Left colon (tissue), 2 donors: Measurements from ENCODE around the gene NBEAL1. TPM values are rescaled to one million over a fixed set of nuclear protein-coding genes. Genes with fewer than 3 reads are reported as not detected.
"Not testable (repeated sequence)": the region's sequence is repeated elsewhere in the genome, so short reads cannot be mapped to it uniquely, and the experiment has no call there.

ENCODE experiments used
- ATAC-seq: fragments of 200-7000 bp; cut with Tn5 transposase; one replicate; pipeline ENCODE4 v1.9.1; 2020; ENCODE audit warnings: mild to moderate bottlenecking, moderate library complexity
- DNase-seq, 2 donors: peaks; one replicate each; pipeline ENCODE4 v3.0.0-alpha.2; 2020
- intact Hi-C, 2 donors: fragments of 100-400 bp; cut with DNase I in 1 of 2; cut with micrococcal nuclease in 1 of 2; formaldehyde crosslinking; loops; one replicate each; pipeline versions ENCODE4 v1.11.2 to v1.14.0; 2022; cut with DNase I, micrococcal nuclease
- total RNA-seq, 2 donors: library from RNA; stranded (reverse); fragmentation: NEBNext Ultra II Directional; extraction: Animal tissue kit (Norgen Biotek cat#: 25700); gene quantifications; one replicate each; pipeline ENCODE4 v1.2.1, GENCODE V29; 2021
- donor health status: DM: no; HTN: no; CAD: no.
- donor health status: DM: yes; HTN: yes; CAD: no.

NBEAL1 gene
- total RNA-seq, 2 donors from 2014 or later = 87.6 to 89.1 TPM

DNA sequence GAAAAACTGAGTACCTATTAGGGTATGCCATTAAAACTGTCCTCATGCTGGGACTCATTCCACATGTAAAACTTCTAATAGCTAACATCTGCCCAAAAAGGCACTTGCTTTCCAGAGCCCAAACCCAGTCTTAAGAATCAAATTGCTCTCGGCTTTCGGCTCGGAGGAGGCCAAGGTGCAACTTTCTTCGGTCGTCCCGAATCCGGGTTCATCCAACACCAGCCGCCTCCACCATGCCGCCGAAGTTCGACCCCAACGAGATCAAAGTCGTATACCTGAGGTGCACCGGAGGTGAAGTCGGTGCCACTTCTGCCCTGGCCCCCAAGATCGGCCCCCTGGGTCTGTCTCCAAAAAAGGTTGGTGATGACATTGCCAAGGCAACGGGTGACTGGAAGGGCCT lies 175.9 kb downstream of the NBEAL1 start:
- intact Hi-C loops, ATAC-seq, DNase-seq: not testable (repeated sequence)

DNA sequence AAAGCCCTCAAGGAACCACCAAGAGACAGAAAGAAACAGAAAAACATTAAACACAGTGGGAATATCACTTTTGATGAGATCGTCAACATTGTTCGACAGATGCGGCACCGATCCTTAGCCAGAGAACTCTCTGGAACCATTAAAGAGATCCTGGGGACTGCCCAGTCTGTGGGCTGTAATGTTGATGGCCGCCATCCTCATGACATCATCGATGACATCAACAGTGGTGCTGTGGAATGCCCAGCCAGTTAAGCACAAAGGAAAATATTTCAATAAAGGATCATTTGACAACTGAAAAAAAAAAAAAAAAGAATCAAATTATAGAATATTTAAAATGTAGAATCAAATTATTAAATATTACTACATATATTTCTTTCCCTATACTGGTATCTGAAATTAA lies 176.4 kb downstream of the NBEAL1 start:
- not testable (repeated sequence) for ATAC-seq, DNase-seq

DNA sequence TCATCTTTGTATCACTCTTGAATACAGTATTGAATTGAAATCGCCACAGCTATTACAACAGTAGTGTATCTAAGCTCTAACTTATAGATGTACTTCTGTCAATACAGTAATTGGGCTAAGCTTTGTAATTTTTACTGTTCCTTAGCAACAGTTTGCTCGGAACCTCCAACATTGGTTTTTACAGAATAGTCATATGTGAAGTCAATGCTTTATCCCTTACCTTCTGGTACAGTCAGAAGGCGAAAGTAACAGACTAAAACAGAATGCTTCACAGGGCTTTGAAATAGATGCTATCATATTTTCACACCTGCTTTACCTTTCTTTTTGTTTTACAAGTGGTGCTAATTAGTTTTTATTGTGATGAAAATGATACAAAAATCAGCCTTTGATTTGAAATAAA lies 177.3 kb downstream of the NBEAL1 start:
- intact Hi-C loops = no loop called here
- no peak for DNase-seq
- no peak for ATAC-seq

More for the DNA sequence above, 176.4 kb downstream of the NBEAL1 start:
- intact Hi-C loops = not testable (repeated sequence)

DNA sequence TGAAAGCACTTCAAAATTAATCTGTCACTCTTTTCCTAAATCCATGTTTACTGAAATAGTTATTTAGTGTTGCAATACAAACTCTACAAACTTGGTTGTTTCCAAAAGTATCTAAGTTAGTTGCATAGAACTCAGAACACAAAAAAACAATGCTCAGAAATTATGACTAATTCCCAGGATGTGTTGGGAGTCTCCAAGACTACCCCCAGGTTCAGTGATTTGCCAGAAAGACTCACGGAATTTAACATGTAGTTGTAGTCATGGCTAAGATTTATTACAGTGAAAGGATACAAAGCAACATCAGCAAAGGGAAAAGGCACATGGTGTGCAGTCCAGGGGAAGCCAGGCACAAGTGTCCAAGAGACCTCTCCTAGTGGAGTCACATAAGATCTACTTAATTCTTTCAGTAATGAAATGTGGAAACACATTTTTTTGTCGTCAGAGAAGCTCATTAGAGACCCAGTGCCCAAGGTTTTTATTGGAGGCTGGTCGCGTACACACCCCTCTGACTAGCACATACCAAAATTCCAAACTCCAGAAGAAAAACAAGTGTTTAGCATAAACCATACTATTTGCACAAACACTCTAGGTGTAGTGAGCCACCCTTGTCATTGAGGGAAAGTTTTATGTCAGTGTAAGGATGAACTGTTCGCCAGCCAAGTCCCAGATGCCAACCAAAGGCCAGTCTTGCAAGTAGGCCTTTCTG lies 180.8 kb downstream of the NBEAL1 start:
- intact Hi-C loops = no loop called here
- no peak for ATAC-seq
- no peak for DNase-seq

DNA sequence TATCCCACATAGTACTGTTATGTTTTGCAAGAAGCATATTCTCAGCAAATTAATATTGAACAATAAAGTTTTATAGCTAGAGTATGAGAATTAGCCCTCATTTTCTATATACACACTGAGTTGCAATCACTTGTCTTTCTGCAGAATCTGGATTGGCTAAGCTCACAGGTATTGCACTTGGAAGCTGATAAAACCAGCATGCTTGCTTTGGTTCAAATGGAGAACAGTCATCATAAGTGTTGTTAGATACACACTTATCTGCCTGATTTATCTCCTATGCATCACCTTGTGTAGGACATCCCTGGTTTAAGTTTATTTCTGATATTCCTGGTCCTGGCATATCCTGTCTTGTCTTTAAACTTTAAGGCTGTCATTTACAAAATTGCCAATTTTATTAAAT lies 186.2 kb downstream of the NBEAL1 start:
- DNase-seq (no peak), ATAC-seq (no peak)
- intact Hi-C loops = no loop called here

DNA sequence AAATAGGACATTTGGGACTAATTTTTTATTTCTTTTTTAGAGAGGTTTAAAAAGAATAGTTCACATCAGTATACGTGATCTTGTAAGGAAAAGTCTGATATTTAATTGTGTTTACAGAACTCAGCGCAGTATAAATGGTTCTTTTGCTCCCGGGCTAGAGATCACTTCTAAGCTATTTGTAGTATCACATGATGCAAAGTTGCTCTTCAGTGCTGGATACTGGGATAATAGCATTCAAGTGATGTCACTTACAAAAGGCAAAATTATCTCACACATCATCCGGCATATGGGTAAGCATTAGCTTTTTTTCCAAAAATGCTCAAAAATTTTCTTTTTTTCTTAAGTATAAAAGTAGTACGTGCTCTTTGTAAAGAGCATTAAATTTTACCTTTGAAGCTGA lies 186.8 kb downstream of the NBEAL1 start:
- no peak for ATAC-seq
- DNase-seq = no peak
- intact Hi-C loops = no loop called here

DNA sequence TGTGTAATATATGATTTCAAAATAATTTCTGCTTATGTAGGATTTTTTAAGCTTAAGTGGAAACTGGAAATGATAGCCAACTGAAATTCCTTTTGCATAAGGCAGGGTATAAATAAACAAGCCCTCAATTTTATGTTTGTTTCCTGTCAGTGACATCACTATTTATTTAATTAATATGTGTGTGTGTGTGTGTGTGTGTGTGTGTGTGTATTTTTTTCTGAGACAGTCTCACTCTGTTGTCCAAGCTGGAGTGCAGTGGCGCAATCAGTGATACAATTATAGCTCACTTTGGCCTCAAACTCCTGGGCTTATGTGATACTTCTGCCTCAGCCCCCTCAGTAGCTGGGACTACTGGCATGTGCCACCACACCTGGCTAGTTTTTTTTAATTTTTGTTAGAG lies 194.9 kb downstream of the NBEAL1 start:
- DNase-seq (no peak), ATAC-seq (no peak)
- intact Hi-C loops = no loop called here

DNA sequence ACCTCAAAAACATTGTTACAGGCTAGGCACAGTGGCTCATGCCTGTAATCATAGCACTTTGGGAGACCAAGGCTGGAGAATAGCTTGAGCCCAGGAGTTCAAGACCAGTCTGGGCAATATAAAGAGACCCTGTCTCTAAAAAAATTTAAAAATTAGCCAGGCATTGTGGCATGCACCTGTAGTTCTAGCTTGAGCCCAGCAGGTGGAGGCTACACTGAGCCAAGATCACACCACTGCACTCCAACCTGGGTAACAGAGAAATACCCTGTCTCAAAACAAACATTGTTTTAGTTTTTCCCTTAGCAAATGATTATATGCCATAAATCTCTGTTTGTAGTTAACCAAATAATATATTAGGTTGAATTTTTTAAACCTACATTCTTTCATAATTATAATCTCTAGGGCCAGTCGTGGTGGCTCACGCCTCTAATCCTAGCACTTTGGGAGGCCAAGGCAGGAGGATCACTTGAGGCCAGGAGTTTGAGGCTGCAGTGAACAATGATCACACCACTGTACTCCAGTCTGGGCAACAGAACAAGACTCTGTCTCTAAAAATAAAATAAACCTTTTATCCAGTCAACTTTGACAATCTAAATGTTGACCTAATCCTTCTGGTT lies 210.9 kb downstream of the NBEAL1 start:
- intact Hi-C loops = no loop called here
- ATAC-seq = peak; percentile 73
- DNase-seq = peak in 1 of 2 donors; percentile 16

DNA sequence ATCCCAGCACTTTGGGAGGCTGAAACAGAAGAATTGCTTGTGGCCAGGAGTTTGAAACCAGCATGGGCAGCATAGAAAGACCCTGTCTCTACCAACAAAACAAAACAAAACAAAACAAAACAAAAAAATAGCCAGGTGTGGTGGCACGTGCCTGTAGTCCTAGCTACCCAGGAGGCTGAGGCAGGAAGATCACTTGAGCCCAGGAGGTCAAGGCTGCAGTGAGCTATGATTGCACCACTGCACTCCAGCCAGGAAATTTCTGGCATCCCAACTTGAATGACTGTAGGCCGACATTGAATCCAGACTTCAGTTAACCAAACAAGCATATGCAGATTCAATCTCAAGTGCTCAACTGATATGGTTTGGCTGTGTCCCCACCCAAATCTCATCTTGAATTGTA lies 215.0 kb downstream of the NBEAL1 start:
- intact Hi-C loops, DNase-seq, ATAC-seq: not testable (repeated sequence)

DNA sequence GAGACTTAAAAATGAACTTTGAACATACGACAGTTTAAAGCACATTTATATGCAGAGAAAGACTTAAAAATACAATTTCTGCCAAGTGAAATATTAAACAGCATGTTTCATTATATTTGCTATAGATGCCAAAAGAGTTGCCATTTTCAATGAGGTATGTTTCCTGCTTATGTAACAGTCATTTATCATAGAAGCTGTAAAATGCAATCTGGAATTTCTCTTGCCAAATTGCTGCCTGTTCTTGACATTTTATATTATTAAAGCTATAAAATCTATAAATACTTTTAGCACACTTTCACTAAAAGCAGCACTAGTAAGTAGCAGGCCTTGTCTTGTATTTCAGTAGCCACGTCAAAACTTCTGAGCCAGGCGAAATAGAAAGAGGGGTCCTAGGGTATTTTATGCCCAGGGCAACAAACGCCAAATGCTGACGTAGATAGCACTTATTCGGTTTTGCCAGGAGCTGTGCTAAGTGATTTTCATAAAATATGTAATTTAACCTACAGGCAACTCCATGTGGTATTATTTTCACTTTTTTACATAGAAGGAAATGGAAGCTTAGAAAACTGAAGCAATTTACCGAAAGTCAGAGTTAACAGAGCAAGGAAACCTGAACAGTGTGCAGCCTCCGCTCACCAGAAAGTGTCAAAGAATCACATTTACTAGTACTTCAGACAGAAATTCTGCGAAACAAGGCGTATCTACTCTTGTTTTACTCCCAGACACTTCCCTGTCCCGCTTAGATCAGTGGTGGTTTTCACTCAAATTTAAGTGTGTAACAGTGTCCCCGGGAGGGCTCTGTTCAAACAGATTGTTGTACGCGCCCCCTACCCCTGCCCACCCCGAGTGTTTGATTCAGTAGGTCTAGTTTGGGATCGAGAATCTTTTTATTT lies 222.9 kb downstream of the NBEAL1 start:
- ATAC-seq (no peak), DNase-seq (no peak)
- intact Hi-C loops = no loop called here

DNA sequence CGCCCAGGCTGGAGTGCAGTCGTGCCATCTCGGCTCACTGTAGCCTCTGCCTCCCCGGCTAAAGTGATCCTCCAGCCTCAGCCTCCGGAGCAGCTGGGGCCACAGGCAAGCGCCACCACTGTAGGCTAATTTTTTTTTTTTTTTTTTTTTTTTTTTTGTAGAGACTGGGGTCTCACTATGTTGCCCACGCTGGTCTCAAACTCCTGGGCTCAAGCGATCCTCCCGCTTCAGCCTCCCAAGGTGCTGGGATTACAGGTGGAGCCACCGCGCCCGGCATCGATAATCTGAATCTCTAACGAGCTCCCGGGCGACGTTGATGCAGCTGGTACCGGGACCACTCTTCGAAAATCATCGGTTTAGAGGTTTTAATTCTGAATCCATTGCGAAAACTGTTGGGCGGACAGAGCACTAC lies 223.6 kb downstream of the NBEAL1 start:
- peak; percentile 2 for ATAC-seq
- peak in 1 of 2 donors; percentile 27 for DNase-seq
- intact Hi-C loops = no loop called here

DNA sequence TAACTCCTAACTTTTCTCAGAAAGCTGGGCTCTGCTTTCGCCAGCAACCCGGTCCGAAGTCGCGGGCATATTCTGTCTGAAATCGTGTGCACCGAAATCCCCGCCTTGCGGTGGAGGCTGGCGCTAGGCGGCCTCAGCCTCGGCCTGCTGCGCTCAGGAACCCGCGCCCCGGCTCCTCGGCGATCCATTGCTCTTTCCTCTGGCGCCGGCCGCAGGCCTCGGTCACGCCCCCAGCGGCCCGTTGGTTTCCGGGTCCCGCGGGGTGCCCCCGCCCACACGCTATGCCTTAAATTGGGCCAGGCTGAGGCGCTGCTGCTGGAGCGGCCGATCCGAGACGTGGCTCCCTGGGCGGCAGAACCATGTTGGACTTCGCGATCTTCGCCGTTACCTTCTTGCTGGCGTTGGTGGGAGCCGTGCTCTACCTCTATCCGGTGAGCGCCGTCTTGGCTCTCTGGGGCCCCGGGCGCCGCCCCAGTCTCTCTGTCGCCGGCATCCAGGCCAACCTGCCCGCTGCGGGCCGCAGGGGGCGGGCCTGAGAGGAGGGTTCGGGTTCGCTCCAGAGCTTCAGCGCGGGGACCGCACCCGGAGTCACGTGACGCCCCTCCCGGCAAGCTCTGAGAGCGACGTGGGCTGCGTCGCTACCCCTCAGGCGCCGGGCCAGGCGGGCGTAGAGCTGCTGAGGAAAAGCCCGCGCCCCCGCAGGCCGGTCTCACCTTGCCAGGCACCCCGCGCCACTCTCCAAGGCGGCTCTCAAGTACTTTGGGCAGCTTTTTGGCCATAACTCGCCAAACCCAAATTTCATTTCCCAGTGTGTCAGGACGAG lies 224.2 kb downstream of the NBEAL1 start, which contains the start of gene CYP20A1:
TSS of gene CYP20A1 (plus strand) at position 315 of the 823 bp plus-strand sequence. CDS start at position 360, 45 bp downstream.
- peak; percentile 94 for ATAC-seq
- peak; percentile 96 to 98 for DNase-seq
- intact Hi-C loops = no loop called here

DNA sequence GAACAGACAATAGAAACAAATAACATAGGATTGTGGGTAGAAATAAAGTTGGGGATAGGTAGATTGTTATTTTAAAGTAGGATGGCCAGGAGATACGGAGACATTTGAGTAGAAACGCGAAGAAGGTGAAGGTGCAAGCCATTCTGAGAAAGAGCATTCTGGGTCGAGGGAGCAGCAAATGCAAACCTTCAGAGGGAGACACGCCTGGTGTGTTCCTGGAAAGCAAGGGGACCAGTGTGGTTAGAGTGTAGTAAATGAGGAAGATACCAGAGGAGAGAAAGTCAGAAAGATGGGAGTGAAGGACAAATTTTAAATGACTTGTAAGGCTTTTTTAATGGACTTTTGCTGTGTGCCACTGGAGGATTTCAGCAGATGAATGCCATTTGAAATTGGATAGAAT lies 225.8 kb downstream of the NBEAL1 start:
- no peak for ATAC-seq
- DNase-seq = no peak
- intact Hi-C loops = no loop called here

DNA sequence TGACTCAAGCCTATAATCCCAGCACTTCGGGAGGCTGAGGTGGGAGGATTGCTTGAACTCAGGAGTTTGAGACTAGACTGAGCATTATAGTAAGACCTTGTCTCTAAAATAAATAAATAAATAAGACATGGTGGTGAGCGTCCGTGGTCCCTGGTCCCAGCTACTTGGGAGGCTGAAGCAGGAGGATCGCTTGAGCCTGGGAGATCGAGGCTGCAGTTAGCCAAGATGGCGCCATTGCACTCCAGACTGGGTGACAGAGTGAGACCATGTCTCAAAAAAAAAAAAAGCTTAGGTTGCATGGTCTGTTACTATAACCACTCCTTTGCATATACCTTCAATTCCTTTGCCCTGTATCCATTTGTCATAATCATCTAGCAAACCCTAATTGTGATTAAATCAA lies 227.8 kb downstream of the NBEAL1 start:
- intact Hi-C loops = no loop called here
- DNase-seq (no peak), ATAC-seq (no peak)

DNA sequence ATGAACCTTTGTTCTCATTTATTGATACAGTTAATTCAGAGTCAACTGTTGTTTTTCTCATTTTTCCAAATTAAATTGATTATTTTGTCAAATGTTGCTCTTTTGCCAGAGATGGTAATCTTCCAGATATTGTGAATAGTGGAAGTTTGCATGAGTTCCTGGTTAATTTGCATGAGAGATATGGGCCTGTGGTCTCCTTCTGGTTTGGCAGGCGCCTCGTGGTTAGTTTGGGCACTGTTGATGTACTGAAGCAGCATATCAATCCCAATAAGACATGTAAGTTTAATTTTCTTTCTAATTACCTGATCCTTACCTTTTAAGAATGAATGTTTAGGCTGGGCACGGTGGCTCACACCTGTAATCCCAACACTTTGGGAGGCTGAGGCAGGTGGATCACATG lies 232.0 kb downstream of the NBEAL1 start:
- intact Hi-C loops = no loop called here
- no peak for ATAC-seq

DNA sequence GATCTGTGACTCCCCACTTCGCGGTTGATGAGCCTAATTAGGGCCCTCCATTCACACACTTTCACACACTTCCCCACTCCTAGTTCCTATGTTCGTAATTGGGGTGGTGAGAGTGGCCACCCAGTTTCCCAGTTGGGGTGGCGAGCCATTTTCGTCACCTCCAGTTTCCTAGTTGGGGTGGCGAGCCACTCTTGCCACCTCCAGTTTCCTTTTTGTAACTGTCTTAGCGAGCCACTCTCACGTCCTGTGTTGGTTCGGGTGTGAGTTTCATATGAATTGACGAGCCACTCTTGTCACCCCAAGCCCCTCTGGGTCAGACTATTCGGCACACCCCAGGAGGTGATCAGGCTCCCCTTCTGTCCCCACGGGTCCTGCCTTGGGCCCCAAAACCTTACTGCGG lies 238.1 kb downstream of the NBEAL1 start:
- intact Hi-C loops = no loop called here
- ATAC-seq = no peak
- no peak for DNase-seq

More for the DNA sequence above, 232.0 kb downstream of the NBEAL1 start:
- DNase-seq = no peak

DNA sequence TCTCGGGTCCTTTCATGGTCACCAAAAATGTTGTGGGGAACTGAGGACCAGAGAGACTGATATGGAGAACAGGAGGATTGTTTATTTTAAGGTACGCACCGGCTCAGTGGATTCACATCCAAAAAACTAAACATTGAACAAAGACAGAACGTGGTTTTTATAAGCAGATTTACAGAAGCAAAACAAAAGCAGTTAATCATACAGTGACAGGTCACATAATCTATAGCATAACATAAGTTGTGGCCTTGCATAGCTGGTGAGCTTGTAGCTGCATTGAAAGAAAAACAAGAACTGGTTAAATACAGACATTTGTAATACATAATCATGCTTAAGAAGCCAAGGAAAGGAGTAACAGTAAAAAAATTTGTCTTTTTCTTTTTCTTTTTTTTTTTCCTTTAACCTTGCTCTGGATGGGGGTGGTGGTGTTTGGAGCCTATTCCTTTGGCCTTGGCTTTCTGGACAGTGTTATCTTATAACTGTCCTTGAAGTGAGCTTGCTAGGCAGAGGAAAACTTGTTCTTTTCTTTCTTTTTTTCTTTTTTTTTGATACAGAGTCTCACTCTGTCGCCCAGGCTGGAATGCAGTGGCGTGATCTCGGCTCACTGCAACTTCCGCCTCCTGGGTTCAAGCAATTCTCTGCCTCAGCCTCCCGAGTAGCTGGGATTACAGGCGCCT lies 238.9 kb downstream of the NBEAL1 start:
- DNase-seq, ATAC-seq, intact Hi-C loops: not testable (repeated sequence)
